HG03045 (cell line): ENCODE results near the gene TTC6.

ENCODE experiments used
- ATAC-seq: cut with Tn5 transposase; IDR thresholded peaks from one replicate; pipeline ENCODE4 v1.9.1; 2021; ENCODE audit warnings: mild to moderate bottlenecking, moderate library complexity; ENCODE audit not compliant: unreplicated experiment

Gene TTC6

DNA sequence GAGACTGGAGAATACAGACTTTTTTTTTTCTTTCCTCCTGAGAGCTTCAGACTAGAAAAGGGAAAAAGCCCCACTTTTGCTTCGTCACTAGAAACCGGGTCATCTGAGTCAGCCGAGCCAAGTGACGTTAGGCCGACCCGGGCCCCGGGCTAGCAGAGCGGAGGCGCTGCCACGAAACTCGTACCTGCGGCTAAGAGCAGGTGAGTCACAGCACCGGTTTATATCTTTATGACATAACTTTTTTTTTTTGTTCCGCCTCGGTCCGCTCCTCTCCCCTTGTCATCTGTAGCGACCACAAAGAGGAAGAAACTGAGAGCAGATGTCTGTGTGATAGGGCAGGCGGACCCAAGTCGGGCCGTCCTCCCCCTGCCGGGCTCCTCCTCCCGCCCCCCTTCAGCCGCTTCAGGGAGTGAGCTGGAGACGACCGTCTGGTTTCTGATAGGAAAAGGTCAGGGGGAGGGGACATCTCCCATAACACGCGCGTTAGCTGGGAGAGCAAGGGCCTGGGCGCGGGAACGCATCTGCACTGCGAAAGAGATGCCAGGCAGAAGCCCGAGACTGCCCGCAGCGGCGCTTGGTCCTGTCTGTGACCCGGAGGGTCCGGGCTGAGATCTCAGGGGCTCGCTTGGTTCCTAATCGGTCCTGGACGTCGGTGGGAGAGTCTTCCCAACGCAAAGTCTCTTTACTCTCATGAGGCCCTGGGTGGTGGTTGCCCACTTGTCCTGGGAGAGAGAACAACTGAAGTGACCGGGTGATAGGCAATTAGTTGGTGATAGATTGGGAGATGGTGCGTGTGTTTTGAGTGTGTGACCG is 586 bp downstream of the TTC6 start:
- ATAC-seq, result no peak

DNA sequence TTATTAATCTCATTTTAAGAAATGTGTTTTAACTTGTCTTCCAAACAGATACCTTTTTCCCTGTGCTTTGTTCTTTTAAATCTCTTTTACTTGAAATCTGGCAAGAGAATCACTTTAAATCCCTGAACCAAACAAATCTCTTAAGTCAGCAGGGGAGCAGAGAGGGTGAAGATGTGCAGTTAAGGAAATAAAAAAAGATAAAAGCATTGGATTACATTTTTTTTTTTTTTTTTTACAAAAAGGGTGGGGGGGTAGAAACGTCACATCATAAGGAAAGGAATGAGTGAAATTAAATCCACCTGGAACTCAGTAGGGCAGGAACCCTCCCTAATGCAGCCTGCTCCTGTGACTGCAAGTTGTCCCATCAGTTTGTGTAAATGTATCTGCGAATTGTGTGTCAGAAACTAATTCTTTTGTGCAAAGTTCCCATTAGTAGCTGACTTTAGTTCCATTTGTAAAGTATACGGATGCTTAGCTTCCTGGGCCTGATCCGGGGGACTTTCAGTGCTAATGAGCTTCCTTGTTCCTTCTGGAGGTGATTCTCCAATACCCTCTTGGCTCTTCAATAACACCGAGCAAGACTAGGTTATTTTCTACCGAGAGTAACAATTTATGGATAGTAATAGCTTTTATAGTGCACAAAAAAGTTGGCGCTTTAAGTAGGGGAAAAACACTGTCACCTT is 1.5 kb downstream of the TTC6 start:
- no peak for ATAC-seq

DNA sequence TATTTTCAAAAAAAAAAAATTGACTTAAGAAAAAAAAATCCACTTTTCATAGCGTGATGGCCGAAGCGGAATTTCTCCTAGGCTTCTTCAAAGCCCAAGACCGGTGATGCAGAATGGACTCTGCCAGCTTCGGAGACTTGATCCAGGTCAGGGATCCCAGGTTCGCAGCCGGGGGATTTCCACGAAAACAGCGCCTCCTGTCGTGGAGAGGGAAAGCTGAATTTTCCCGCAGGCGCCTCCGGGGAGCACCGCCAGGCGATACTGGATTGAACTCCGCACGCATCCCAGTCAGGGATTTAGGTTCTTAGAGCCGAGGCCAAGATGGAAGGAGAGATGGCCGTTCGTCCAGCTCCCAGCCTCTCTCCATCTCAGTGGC is 2.1 kb downstream of the TTC6 start:
- ATAC-seq, result no peak

DNA sequence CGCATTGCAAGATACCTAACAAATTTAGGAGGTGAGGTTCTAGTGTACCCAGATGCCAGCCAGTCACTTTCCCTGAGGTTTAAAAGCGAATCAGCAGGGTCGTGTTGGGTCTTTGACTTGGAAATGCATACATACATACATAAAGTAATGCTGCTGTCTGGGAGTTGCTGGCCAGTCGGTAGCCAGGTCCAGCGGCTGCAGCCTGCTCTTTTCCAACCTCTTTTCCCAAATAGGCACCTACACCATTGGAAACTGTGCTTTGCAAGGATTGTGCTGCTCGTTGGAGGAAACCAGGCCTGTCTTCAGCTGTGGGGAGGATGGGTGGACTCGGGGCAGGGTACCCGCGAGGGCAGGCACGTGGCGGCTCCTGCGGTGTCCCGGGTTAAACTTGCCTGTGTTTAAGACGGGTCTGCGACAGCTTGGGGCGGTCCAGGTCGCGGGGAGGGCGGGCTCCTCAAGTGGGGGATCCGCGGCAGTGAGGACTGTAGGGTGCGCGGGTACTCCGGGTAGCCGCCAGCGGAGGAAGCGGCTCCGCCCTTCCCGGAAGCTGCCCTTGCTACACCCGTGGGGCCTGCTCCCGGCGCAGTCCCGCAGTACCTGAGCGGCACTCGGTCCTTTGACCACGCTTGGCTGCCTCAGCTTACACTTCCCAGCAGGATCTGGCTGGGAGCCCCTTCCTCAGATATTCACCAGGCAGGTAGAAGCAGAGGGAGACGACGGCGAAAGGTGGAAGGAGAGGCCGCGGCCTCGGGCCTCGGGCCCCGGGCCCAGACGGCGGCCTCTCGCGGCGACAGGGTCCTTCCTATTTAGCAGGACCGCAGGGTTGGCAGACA is 2.7 kb downstream of the TTC6 start:
- ATAC-seq, result no peak

DNA sequence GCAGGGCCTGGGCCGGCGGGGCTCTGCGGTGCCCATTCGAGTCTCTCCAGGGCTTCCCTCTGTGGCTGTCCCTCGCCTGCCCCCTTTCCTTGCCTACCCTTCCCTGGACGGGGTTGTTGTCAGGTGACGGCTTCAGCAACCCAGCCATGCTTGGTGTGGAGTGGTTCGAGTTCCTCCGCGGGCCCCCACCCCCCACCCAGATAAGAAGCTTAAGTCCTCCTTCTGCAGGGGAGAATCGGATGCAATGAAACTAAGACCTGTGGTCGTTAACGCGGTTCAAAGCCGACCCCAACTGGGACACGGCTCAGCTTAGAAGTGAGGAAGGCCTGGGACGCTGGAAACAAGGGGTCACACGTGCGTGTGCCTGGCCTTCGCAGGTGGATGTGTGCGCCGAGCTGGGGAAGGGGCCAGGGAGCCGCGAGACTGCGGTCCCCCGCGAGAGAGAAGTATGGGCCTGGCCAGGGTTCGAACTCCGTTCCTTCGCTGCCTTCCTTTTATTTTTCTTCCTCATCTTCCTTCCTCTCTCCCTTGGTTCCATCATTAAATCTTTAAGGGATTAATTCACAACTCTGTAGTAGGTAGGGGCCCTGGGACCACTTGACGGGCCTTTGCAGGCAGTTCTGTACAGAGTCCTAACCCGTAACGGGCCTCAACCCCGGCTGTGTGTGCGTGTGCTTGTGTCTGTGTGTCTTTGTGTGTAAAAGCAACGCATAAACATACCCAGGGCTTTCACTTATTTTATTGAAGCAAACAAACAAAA is 3.5 kb downstream of the TTC6 start:
- ATAC-seq, result no peak

DNA sequence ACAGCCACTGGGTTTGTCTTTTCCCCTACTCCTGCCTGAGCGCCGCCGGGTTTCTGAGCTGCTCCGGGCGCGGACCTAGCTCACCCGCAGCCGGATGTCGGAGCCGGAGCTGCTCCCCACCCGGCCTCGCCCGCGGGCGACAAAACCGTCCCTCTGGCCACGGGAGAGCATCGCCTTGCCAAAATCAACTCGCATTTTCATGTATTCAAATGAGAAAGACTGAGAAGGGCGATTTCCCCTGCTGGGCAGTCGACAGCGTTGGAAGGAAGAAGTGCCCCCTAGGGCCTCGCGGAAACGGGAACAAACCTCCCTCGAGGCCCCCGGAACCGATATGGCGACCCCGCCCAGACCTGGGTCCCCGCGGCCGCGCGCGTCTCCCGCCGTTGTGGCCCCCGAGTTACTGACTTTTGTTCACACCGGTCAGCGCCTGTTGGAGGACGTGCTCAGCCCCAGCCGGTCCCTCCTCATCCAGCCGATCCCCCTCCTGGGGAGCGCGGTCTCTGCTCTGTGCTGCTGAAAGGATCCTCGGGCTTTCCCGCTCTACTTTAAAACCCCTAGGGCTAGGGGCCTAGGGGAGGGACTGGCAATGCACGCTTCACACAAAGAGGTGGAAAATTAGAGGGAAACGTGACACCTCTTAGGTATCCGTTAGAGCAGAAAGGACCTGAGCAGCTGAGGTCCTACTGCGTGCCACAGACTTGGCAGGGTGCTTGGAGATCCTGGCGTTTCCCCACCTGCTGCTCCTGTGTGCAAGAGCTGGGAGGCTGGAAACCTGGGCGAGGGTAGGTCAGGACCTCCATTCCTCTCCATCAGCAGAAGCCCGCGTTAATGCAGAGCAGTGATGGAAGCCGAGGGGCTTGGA is 4.3 kb downstream of the TTC6 start:
- no peak for ATAC-seq

DNA sequence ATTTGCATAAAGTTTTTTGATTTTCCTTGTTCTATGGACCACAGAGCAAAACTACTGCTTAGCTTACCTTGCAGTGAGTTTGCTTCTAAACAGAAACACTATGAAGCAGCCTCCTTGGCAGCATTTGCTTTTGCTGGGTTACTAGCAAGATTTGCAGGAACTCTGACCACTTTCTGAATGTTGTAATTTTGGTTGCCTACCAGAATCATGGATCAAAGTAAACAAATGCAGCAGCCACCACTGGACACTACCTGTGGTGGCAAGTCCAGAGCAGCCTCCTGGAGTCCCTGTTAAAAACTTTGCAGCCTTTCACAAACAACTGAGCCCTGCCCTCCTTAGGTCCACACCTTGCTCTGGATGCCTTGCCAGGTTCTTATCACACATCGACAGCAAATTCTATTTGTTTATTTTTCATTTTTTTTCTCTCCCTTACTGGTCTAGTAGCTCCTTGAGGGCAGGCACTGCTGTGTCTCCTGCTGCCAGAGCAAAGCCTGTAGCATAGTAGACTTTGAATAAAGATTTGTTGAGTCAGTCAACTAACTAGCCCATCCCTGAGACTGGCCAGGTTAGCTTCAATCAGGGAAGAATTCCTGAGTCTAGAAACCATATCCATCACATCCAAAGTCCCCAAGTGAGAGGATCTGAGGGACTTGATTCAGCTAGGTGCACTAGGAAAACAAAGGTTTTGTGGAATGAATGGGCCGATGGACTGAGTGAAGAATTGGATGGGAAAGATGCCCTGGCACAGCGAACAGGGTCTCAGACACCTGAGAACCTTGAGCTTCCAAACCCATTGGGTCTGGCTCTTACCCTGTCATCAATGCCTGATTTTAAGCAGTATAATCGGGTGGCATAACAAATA is 5.7 kb downstream of the TTC6 start:
- ATAC-seq, result no peak

DNA sequence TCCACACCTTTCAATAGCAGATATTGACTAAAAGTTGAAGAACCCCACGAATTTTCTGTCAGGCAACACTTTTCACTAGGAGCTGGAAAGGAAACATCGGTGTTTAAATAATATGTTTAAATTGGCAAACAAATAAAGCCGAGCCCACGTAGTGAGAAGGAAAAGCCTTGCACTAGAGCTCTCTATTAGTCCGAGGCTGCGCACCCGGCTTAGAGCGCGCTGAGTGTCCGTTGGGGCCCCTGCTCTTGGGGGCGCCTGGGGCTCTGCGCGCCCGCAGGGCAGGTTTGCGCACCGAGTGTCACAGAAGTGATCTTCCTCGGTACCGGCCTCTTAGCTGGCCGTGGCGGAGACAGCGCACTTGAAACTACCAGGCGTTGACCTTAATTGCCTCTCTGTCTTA is 6.4 kb downstream of the TTC6 start:
- no peak for ATAC-seq

DNA sequence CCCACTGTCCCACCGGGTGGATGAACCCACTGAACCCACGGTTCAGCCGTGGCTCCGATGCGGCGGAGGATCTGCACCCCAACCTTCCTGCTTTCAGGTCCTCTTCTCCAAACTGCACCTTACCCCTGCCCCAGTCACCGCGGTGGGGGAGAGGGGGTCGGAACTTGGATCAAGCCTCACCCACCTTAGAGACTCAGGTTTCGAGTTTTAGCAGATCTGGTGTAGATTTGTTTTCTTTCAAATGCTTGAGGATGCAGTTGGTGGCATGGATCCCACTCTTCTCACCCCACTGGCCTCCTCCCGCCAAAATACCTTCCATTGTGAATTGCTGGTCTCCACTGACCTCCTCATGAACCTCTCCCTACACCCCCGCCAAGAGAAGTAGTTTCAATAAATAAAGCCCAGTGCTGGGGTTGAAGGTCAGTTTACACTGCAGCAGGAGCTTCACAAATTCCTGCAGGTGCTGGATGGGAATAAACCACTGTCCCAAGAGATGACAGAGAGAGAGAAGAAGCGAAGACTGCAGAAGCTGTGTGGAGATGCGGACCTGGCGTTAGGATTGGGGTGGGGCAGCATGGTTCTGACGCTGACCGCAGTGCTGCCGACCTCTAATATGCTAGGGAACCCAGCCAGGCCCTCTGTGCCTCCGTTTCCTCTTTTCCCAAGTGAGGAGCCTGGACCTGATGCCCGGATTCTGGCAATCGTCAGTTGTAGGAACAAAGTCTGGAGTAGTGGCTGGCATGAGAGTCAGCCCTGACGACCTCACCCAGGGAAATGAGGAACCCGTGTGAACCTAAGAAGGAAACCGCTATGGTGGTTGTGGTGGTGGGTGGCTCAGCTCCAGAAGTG is 7.4 kb downstream of the TTC6 start:
- no peak for ATAC-seq

DNA sequence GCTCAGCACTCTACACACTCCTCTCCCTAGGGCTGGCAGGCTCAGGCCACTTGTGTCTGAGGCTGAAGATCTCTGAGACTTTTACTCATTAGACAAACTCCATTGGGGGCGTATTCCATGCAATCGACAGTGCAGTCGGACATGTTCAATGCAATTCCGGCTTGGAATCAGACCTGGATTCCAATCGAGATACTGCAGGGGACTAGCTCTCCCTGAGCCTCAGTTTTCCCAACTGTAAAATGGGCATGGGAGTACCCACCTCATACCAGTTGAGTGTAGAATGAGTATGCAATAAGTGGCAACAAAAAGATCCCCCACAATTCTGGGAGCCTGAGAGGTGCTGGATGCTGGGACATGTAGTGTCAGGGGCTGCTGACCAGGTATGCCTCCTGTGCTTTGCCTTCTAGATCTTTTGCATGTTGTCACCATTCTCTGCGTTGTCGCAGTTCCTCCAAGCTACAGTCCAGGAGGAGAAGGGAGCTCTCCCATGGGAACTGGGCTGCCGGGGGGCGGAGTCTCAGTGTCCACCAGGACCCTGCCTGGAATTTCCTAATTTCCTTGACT is 8.3 kb downstream of the TTC6 start:
- no peak for ATAC-seq

DNA sequence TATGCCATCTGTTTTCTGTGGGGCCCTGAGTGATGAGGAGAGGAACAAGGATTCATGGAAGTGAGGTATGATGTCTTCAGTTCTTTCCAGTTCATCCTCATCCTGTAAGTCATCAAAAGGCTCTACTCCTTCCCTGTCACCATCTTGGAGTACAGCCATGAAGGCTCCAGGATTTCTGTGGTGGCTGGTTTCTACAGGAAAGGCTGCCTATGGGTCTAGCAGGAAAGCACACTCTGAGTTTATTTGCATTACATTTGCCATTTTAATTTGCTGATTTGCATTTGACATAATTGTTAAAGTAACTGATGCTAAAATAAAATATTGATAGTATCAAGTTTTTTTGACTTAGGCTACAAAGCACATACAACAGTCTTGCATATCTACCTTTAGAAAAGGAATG is 11.2 kb downstream of the TTC6 start:
- no peak for ATAC-seq

DNA sequence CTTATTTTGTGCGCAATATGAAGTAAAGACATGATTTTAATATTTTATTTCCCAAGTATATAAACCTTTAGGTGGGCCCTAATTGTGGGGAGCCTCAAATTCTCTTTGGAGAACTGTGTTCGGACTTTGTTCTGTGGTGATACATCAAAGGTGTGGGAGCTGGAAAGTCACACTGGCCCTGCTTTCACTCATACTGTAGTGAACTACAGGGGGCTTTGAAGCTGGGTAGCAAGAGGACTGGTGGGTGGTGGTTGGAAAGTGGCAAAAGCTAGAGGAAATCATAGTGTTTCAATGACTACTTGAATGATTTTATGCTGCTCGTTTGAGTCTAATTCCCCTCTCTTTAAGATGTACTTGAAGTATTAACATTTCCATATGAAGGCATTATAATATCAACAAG is 13.2 kb downstream of the TTC6 start:
- ATAC-seq, result no peak

DNA sequence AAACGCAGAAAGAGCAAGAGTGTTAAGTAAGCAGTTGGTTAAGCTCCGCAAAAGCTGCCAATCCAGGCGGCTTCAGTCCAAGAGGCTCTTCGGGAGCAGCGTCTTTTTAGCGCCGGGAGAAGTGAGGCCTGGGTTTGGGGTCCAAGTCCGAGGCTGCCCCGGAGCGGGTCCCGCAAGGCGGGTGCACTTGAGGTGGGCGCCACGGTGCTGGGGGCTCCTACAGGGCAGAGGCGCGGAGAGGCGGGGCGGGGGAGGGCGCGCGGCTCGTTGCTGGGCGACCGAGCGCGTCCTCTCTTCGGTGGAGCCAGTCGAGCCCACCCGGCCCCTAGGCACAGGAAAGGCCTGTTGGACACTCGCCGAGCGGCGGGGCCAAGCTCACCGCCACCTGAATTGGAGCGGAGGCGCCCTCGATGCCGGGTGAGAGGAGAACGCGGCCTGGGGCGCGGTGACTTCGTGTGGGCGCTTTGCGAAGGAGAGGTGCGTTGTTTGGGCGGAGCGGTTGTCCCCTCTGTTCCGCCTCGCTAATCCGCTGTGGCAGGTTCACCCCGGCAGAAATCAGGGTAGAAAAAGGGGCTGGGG is 15.6 kb downstream of the TTC6 start:
- ATAC-seq, result no peak

DNA sequence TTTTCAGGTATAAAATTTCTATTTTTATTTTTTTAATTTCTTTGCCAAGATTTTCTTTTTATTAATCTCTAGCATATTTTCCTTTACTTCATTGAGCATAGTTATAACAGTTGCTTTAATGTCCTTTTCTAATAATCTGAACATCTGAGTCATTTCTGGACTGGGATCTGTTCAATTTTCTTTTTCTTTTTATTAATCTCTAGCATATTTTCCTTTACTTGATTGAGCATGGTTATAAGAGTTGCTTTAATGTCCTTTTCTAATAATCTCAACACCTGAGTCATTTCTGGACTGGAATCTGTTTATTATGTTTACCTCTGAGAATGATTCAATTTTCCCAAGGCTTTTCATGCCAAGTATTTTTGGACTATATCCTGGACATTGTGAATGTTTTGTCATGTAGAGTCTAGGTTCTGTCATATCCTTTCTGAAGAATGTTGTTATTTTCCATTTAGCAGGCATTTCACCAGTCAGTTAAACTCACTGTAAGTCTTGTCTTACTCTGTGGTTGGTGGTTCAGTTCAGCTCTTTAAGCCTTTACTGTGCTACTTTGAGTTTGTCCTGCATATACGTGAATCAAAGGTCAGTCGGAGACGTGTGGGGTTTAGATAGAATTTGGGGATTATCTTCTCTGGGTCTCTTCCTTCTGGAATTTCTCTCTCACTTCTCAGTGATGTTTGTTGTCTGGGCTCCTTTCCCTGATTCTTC is 20.3 kb downstream of the TTC6 start:
- no peak for ATAC-seq

DNA sequence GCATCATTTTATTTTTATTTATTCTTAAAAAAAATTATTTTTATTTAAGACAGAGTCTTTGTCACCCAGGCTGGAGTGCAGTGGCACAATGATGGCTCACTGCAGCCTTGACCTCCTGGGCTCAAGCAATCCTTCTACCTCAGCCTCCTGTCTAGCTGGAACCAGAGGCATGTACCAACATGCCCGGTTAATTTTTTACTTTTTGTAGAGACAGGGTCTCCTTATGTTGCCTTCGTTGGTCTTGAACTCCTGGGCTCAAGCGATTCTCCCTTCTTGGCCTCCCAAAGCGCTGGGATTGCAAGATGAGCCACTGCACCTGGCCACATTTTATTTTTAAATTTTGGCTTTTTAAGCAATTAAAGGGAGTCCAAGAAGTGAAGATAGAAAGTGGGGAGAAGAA is 21.4 kb downstream of the TTC6 start:
- ATAC-seq, result no peak

DNA sequence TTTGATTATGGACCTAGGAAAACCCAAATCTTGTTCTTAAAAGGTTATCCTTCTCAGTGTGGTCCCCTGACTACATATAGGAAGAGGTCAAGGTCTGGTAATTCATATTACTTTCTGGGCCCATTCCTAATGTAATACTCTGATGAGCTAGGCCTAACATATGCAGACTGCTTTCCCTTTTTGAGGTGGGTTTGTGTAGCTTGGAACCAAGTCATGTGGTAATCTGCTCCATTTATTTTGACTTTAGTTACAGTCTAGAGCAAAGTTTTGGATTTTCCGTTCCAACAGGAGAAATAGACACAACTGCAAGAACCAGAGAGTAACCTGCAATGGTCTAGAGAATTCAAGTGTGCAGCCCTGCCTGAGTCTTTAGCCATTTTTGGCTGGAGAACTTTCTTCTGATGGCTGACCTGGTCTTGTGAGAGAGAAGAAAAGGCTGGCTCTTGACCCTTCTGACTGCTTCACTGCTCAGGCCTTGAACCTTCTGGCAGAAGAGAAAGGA is 22.5 kb downstream of the TTC6 start:
- no peak for ATAC-seq
